ENCODE measurements around the gene PAPSS2.
"Not testable (repeated sequence)": the region's sequence is repeated elsewhere in the genome, so short reads cannot be mapped to it uniquely, and the experiment has no call there.

The PAPSS2 gene

DNA sequence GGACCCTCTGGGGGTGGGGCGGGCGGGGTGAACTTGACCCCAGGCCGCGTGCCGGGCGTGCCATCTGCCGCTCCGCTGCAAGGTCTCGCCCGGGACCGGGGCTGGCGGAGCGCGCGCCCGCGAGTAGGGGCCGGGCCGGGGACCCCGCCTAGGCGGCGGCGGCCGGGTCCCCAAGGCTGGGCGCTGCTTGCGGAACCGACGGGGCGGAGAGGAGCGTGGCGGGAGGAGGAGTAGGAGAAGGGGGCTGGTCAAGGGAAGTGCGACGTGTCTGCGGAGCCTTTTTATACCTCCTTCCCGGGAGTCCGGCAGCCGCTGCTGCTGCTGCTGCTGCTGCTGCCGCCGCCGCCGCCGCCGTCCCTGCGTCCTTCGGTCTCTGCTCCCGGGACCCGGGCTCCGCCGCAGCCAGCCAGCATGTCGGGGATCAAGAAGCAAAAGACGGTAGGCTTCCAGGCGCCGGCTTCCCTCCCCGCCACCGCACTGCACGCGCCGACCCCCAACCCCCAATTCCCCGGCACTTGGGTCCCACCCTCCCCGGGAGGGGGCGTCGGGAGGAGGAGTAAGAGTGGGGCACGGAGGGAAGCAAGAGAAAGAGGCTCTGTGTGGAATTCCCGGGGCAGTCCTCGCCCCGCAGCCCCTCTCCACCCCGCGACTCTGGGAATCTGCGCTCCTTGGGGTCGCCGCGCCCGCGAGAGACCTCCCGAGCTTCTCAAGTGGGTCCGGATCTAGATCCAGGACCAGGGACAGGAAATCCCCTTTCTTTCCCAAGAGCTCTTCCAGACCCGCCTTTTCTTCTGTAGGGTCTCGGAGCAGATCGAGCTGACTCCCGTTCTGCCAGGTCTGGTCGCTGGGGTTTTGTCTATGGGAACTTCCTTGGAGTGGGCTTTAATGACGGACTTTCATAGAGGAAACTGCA is at the start of gene PAPSS2:
PAPSS2 (plus strand) TSS at position 308 of the 913 bp plus-strand sequence; CDS start at position 412, 104 bp downstream.
- Mint-ChIP-seq H3K4me1 (ENCODE audit: low read depth) (peaks cover 6% of the 10 kb centered on the region), H3K36me3 (ENCODE audit: low read depth) (no peaks in the 10 kb centered on the region), H3K27me3 (ENCODE audit: low read depth) (peaks cover 67% of the 10 kb centered on the region), H3K4me3 (peak within 1 kb of the TSS; percentile 74), H3K9me3 (no peaks in the 10 kb centered on the region), H3K27ac (no peak within 1 kb of the TSS)

DNA sequence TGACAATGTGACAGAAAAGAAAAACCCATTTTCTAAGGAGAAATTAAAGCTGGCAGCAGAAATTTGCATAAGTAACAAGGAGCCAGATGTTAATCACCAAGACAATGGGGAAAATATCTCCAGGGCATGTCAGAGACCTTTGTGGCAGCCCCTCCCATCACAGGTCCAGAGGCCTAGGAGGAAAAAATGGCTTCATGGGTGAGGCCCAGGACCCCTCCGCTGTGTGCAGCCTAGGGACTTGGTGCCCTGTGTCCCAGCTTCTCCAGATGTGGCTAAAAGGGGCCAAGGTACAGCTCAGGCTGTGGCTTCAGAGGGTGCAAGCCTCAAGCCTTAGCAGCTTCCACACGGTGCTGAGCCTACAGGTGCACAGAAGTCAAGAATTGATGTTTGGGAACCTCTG is 48.3 kb upstream of the PAPSS2 start:
- not testable (repeated sequence) for H3K4me3 Mint-ChIP-seq; H3K4me1 Mint-ChIP-seq (ENCODE audit: low read depth); H3K9me3 Mint-ChIP-seq; H3K27me3 Mint-ChIP-seq (ENCODE audit: low read depth); H3K27ac Mint-ChIP-seq; H3K36me3 Mint-ChIP-seq (ENCODE audit: low read depth)

DNA sequence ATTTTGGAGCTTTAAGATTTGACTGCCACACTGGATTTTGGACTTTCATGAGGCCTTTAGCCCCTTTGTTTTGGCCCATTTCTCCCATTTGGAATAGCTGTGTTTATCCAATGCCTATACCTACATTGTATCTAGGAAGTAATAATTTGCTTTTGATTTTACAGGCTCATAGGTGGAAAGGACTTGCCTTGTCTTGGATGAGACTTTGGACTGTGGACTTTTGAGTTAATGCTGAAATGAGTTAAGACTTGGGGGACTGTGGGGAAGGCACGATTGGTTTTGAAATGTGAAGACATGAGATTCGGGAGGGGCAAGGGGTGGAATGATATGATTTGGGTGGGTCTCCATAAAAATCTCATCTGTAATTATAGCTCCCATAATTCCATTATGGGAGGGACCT is 47.6 kb upstream of the PAPSS2 start:
- H3K9me3 Mint-ChIP-seq, result peaks cover 6% of the 10 kb centered on the region
- no peak overlapping the region for H3K4me3 Mint-ChIP-seq
- H3K36me3 Mint-ChIP-seq (ENCODE audit: low read depth), result no peaks in the 10 kb centered on the region
- H3K27ac Mint-ChIP-seq, result no peak overlapping the region
- no peaks in the 10 kb centered on the region for H3K4me1 Mint-ChIP-seq (ENCODE audit: low read depth)
- H3K27me3 Mint-ChIP-seq (ENCODE audit: low read depth), result peaks cover 12% of the 10 kb centered on the region

DNA sequence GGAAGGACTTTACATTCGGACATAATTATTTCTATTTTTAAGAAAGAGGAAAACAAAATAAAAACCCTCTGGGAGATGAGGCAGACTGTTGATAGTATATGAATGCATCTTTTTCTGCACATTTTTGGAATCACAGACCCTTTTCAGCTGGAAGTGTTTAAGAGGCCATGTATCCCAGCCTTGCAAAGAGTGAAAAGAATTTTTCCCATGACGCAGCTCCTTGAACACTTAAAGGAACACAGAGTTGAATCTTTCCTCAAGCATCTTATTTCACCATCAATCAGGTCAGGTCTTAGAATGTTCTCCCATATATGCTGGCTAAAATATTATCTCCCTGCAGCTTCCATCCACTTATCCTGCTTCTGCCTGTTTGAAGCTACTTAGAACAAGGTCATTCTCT is 45.9 kb upstream of the PAPSS2 start:
- no peak overlapping the region for H3K27ac Mint-ChIP-seq
- H3K4me3 Mint-ChIP-seq, result no peak overlapping the region
- peaks cover 6% of the 10 kb centered on the region for H3K9me3 Mint-ChIP-seq
- H3K36me3 Mint-ChIP-seq (ENCODE audit: low read depth), result no peaks in the 10 kb centered on the region
- peaks cover 20% of the 10 kb centered on the region for H3K27me3 Mint-ChIP-seq (ENCODE audit: low read depth)
- H3K4me1 Mint-ChIP-seq (ENCODE audit: low read depth), result no peaks in the 10 kb centered on the region

DNA sequence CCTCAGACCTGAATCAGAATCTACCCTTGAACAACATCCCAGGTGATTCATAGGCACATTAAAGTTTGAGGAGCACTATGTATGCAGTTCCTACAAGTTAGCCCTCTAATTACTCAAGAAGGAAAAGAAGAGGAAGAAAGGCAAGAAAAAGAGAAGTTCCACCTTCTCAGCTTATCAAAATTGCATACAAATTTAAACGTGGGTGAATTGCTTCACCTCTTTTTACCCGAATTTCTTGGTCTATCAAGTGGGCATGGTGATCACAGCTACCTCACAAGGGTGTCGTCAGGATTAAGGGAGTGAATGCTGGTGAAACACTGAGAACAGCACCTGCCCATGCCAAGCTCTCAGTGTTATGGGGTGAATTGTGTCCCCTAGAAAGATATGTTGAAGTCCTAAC is 43.8 kb upstream of the PAPSS2 start:
- no peak overlapping the region for H3K27ac Mint-ChIP-seq
- no peaks in the 10 kb centered on the region for H3K36me3 Mint-ChIP-seq (ENCODE audit: low read depth)
- H3K9me3 Mint-ChIP-seq, result peaks cover 2% of the 10 kb centered on the region
- H3K27me3 Mint-ChIP-seq (ENCODE audit: low read depth), result peaks cover 29% of the 10 kb centered on the region
- no peak overlapping the region for H3K4me3 Mint-ChIP-seq
- no peaks in the 10 kb centered on the region for H3K4me1 Mint-ChIP-seq (ENCODE audit: low read depth)

DNA sequence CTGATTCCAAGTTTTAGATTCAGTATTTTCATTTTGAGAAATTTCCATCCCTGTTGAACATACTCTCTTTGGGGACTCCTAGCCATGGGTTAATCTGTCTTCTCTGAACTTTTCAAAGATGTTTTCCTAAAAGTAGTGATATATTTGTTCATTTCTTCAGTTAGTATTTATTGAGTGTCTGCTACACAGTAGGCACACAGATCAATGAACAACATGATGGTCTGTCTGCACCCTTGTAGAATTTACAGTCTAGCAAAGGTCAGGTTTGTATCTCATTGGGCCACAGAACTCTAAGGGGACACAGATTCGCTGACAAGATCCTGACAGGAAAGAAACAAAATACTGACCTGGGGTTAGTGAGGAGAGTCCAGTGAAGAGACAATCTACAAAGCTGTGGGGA is 42.2 kb upstream of the PAPSS2 start:
- no peaks in the 10 kb centered on the region for H3K9me3 Mint-ChIP-seq
- H3K4me3 Mint-ChIP-seq, result no peak overlapping the region
- H3K36me3 Mint-ChIP-seq (ENCODE audit: low read depth), result no peaks in the 10 kb centered on the region
- no peak overlapping the region for H3K27ac Mint-ChIP-seq
- no peaks in the 10 kb centered on the region for H3K4me1 Mint-ChIP-seq (ENCODE audit: low read depth)
- H3K27me3 Mint-ChIP-seq (ENCODE audit: low read depth), result peaks cover 30% of the 10 kb centered on the region

DNA sequence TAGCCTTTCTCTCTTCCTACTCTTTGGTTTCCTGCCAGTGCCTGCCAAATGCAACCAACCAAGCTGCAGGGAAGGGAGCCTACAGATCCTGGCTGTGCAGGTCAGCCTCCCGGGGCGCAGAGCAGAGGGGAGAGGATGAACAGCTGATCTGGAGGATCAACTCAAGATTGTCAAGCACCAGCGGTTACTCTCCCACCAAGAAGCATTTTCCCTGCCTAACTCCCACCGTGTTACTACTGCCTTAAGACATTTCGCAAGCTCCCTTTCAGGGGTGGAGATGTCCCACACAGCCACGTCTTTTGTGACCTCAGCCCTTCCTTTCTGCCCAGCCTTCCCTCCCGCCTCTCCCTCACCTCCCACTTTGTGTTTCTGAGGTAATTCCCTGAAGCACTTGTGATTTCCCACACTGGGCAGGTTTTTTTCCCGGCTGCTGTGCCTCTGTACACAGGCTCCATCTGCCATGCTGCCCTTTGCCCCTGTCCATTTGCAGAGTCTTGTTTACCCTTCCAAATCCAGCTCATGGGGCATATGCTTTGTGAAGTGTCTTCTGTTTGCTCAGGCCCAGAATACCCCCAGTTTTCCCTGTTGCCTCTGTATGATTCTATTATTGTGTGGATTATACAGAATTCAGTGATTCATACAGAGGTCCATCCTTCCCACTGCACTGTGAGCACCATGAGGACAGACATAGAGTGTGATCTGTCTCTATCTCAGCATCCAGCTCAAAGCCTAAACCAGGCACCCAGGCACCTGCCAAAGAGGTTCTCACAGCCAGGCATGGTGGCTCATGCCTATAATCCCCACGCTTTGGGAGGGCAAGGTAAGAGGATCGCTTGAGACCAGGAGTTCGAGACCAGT is 40.9 kb upstream of the PAPSS2 start:
- Mint-ChIP-seq H3K27me3 (ENCODE audit: low read depth) (peaks cover 30% of the 10 kb centered on the region), H3K4me3 (no peak overlapping the region), H3K9me3 (no peaks in the 10 kb centered on the region)

DNA sequence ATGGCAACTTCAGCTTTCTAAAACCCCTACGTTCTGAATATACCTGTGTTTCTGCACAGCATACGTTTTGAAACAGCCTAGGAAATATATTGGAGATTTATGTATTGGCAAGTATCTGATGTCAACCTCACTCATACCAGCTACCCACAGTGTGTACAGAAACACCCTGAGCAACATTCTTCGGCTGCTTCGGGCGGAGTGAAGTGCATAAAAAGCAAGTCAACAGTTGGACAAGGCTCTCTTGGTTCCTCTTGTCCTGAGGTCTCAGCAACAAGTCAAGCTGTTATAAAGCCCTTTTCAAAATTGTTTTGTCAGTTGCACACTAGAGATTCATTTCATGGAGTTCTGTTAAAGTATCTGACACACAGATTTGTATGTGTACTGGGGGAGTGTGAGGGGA is 40.0 kb upstream of the PAPSS2 start:
- Mint-ChIP-seq H3K9me3 (no peaks in the 10 kb centered on the region), H3K27ac (no peak overlapping the region), H3K36me3 (ENCODE audit: low read depth) (no peaks in the 10 kb centered on the region), H3K4me3 (no peak overlapping the region), H3K4me1 (ENCODE audit: low read depth) (no peaks in the 10 kb centered on the region), H3K27me3 (ENCODE audit: low read depth) (peaks cover 36% of the 10 kb centered on the region)

More for the DNA sequence above, 40.9 kb upstream of the PAPSS2 start:
- H3K36me3 Mint-ChIP-seq (ENCODE audit: low read depth), result no peaks in the 10 kb centered on the region
- H3K27ac Mint-ChIP-seq, result no peak overlapping the region
- H3K4me1 Mint-ChIP-seq (ENCODE audit: low read depth), result no peaks in the 10 kb centered on the region

DNA sequence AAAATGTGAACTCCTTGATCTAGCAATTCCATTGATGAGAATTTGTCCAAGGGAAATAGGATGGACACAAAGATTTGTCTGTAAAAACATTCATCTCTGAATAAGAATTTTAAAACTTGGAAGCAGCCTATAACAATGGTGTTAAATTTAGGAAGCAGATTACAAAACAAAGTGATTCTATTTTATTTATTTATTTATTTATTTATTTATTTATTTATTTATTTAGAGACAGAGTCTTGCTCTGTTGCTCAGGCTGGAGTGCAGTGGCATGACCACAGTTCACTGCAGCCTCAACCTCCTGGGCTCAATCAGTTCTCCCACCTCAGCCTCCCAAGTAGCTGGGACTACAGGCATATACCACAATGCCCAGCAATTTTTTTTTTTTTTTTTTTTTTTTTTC is 38.2 kb upstream of the PAPSS2 start:
- not testable (repeated sequence) for H3K9me3 Mint-ChIP-seq; H3K36me3 Mint-ChIP-seq (ENCODE audit: low read depth); H3K4me1 Mint-ChIP-seq (ENCODE audit: low read depth); H3K4me3 Mint-ChIP-seq; H3K27ac Mint-ChIP-seq
- H3K27me3 Mint-ChIP-seq (ENCODE audit: low read depth), result peaks cover 33% of the 10 kb centered on the region

DNA sequence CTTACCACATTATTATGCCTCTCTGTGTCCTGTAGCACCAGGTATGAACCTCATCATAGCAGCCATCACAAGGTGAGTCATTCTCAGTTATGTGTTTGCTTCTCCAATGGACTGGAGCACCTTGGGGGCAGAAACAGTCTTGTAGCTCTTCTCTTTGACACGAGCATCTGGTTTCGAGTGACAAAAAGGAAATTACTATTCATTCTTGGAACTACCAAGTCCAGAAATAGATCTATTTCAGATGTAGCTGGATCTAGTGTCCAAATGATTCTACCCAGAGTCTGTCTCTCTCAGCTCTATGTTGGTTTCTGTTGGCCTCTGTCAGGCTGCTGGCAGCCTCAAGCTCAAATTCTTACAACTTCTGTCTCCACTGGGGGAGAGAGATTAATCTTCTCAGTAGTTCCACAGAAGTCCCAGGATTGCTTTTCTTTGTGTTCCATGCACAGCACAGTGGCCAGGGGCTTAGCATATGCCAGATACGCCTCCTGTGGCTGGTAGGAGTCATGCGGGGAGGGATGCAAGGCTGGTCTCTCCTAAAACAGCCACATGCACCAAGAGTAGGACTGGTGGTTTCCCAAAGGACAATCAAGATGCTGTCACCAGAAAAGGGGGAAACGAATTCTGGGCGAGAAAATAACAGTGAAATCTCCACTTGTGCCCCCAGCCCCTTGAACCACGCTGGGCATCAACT is 37.2 kb upstream of the PAPSS2 start:
- Mint-ChIP-seq H3K4me3 (no peak overlapping the region), H3K36me3 (ENCODE audit: low read depth) (no peaks in the 10 kb centered on the region), H3K4me1 (ENCODE audit: low read depth) (no peaks in the 10 kb centered on the region), H3K27ac (no peak overlapping the region), H3K9me3 (no peaks in the 10 kb centered on the region), H3K27me3 (ENCODE audit: low read depth) (peaks cover 25% of the 10 kb centered on the region)

DNA sequence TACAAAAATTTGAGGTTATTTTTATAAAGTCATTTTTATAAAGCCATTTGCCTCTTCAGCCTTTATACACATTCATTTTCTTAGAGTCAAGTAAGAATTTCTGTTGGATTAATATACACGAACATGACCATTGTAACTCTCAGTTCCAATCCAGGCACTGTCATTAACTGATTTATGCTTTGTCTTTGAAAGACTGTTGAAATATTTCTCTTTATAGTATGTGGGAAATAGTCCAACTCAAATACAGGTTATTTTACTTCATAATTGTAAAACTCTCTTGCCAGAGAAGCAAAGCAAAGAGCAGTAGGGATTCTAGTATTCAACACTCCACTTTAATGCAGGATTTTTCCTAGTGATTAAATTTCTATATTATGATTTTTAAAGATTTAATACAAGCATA is 36.5 kb upstream of the PAPSS2 start:
- peaks cover 20% of the 10 kb centered on the region for H3K27me3 Mint-ChIP-seq (ENCODE audit: low read depth)
- no peak overlapping the region for H3K27ac Mint-ChIP-seq
- no peaks in the 10 kb centered on the region for H3K36me3 Mint-ChIP-seq (ENCODE audit: low read depth)
- H3K9me3 Mint-ChIP-seq, result no peaks in the 10 kb centered on the region
- H3K4me1 Mint-ChIP-seq (ENCODE audit: low read depth), result no peaks in the 10 kb centered on the region
- H3K4me3 Mint-ChIP-seq, result no peak overlapping the region

DNA sequence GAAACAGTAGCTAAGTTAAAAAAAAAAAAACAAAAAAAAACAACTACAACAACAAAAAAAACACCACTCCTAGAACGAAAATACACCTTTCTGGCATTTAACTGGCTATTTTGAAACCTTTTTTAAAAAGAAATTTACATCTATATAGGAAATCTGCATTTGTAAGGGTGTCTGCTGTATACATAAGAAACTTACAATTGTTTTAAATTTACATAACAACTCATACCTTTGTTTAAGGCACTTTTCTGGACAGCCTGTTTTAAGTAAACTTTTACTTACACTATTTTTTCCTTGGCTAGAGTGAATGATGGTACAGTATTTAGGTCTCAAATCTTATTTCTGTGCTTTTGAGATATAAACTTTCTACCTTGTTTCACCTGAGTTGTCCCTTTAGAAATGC is 34.0 kb upstream of the PAPSS2 start:
- Mint-ChIP-seq H3K4me3 (no peak overlapping the region), H3K27me3 (ENCODE audit: low read depth) (peaks cover 16% of the 10 kb centered on the region), H3K27ac (no peak overlapping the region), H3K4me1 (ENCODE audit: low read depth) (no peaks in the 10 kb centered on the region), H3K36me3 (ENCODE audit: low read depth) (no peaks in the 10 kb centered on the region), H3K9me3 (no peaks in the 10 kb centered on the region)

DNA sequence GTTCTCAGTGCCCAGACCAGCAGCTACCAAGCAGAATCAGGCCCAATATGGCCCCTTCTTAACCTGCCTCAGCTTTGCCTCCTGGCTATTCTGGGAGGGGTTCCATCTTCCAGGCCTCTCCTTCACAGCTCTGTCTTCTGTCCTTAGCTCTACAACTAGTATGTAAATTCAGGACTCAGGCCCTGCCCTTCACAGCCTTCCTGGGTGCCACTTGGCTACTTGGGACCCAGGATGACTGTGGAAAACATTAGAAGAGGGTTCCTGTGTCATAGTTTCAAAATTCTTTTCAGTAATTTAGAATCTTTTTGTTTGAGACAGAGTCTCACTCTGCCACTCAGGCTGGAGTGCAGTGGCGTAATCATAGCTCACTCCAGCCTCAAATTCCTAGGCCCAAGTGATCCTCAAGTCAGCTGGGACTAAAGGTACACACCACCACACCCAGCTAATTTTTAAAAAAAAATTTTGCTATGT is 33.2 kb upstream of the PAPSS2 start:
- no peaks in the 10 kb centered on the region for H3K4me1 Mint-ChIP-seq (ENCODE audit: low read depth)
- no peak overlapping the region for H3K4me3 Mint-ChIP-seq
- no peak overlapping the region for H3K27ac Mint-ChIP-seq
- H3K9me3 Mint-ChIP-seq, result no peaks in the 10 kb centered on the region
- peaks cover 14% of the 10 kb centered on the region for H3K27me3 Mint-ChIP-seq (ENCODE audit: low read depth)
- no peaks in the 10 kb centered on the region for H3K36me3 Mint-ChIP-seq (ENCODE audit: low read depth)

DNA sequence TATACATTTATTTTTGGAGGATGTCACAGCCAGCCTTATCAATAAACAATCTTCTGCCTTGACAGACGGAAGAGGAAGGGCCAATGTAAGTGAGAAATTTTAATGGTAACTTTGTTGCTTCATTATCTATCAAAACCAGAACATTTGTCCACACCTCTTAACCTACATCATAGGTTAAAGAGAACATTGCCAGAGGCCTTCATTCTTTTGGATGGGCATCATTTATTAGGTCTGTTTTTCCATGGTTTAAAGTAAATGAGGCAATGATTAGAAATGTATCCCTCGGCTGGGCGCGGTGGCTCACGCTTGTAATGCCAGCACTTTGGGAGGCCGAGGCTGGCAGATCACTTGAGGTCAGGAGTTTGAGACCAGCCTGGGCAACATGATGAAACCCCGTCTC is 29.5 kb upstream of the PAPSS2 start:
- no peak overlapping the region for H3K4me3 Mint-ChIP-seq
- no peaks in the 10 kb centered on the region for H3K36me3 Mint-ChIP-seq (ENCODE audit: low read depth)
- H3K4me1 Mint-ChIP-seq (ENCODE audit: low read depth), result no peaks in the 10 kb centered on the region
- peaks cover 3% of the 10 kb centered on the region for H3K27me3 Mint-ChIP-seq (ENCODE audit: low read depth)
- no peak overlapping the region for H3K27ac Mint-ChIP-seq
- H3K9me3 Mint-ChIP-seq, result peaks cover 10% of the 10 kb centered on the region
